ENCODE data around the gene GRAMD1C.

Gene GRAMD1C

GRCh38 chr3:113948015-113948917 lies 109.7 kb downstream of the GRAMD1C start:
- H3K4me3 ChIP-seq (ENCODE audit: low read length): peak overlapping the region; percentile 73
- DNase-seq (ENCODE audit: low read depth): no peak
- TF ChIP-seq CTCF (conservative IDR thresholded peaks at IDR 0.05; ENCODE audit: low read depth, low read length): no peak

GRCh38 chr3:113952921-113953320 lies 114.3 kb downstream of the GRAMD1C start:
- no peak overlapping the region for H3K4me3 ChIP-seq (ENCODE audit: low read length)
- no peak for TF ChIP-seq CTCF (conservative IDR thresholded peaks at IDR 0.05; ENCODE audit: low read depth, low read length)
- DNase-seq (ENCODE audit: low read depth): no peak

- no peak for TF ChIP-seq CTCF (conservative IDR thresholded peaks at IDR 0.05; ENCODE audit: low read depth, low read length)
- no peak for DNase-seq (ENCODE audit: low read depth)
- H3K4me3 ChIP-seq (ENCODE audit: low read length): no peak overlapping the region
These were observed 115.1 kb downstream of the GRAMD1C start for GRCh38 chr3:113953677-113954076.

- TF ChIP-seq CTCF (conservative IDR thresholded peaks at IDR 0.05; ENCODE audit: low read depth, low read length): no peak
- H3K4me3 ChIP-seq (ENCODE audit: low read length): no peak overlapping the region
- no peak for DNase-seq (ENCODE audit: low read depth)
These were observed 115.6 kb downstream of the GRAMD1C start for GRCh38 chr3:113954091-113954685.

GRCh38 chr3:113963879-113964278 lies 125.3 kb downstream of the GRAMD1C start:
- no peak for DNase-seq (ENCODE audit: low read depth)
- no peak overlapping the region for H3K4me3 ChIP-seq (ENCODE audit: low read length)
- TF ChIP-seq CTCF (conservative IDR thresholded peaks at IDR 0.05; ENCODE audit: low read depth, low read length): no peak

- no peak for DNase-seq (ENCODE audit: low read depth)
- H3K4me3 ChIP-seq (ENCODE audit: low read length): no peak overlapping the region
- TF ChIP-seq CTCF (conservative IDR thresholded peaks at IDR 0.05; ENCODE audit: low read depth, low read length): peak; percentile 2
These were observed 127.6 kb downstream of the GRAMD1C start for GRCh38 chr3:113966172-113966571.

- H3K4me3 ChIP-seq (ENCODE audit: low read length): no peak overlapping the region
- no peak for TF ChIP-seq CTCF (conservative IDR thresholded peaks at IDR 0.05; ENCODE audit: low read depth, low read length)
- DNase-seq (ENCODE audit: low read depth): no peak
These were observed 130.4 kb downstream of the GRAMD1C start for GRCh38 chr3:113968986-113969385.

Measured in retinal pigment epithelial cell (primary cell).